ENCODE measurements around the gene ZBP1. TPM values are rescaled to one million over a fixed set of nuclear protein-coding genes. Genes with fewer than 3 reads are reported as not detected.

ZBP1 gene
- polyA plus RNA-seq, 1 of the 3 experiments (the other 2 are of a cell fraction), result not detected

DNA sequence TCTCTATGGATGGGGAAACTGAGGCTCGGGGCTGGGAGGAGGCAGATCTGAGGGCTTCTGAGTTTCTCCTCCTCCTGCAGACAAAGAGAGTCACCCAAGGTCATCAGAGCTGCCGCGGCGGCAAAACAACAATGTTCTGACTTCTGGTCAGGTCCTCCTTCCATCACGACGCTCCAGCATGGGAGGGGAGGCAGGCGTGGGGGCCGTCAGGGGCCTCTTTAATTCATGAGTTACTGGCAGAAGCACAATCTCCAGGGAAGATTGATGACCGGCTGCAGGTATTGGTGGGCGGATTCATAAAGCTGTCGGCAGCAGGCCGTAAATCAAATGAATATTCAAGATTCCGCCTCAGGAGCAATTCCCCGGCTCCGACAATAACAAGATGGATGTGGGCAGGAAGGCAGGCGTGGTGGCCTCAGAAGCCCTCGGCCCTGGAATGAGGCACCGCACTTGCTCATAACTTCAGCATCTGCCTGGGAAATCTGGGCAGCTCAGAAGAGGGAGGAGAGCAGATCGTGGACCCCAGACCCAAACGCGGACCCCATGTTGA is 40.3 kb downstream of the ZBP1 start:
- Histone ChIP-seq H3K79me2 (ENCODE audit: insufficient read depth) (no peaks in the 10 kb centered on the region), H3K9me2 (no peaks in the 10 kb centered on the region), H4K20me1 (ENCODE audit: insufficient read depth) (no peaks in the 10 kb centered on the region), H3K36me3 (replicated peaks in 1 of 2; ENCODE audit: control insufficient read depth in 1 of 2, insufficient read depth in 2 of 2, low read length in 1 of 2) (no peaks in the 10 kb centered on the region), H3K27ac (ENCODE audit: low read depth in 2 of 2, low read length in 1 of 2) (no peak overlapping the region), H2AFZ (ENCODE audit: low read depth) (no peak overlapping the region), H3K27me3 (ENCODE audit: insufficient read depth) (0 out of 2 replicates have a peak, but pooled peaks cover 7% of the 10 kb centered on the region), H3F3A (replicated peaks; ENCODE audit: insufficient read depth) (no peaks in the 10 kb centered on the region), H3K9ac (no peak overlapping the region), H3K4me2 (no peak overlapping the region), H3K4me1 (ENCODE audit: control insufficient read depth in 1 of 2, insufficient read depth in 2 of 2, low read depth in 1 of 2, low read length in 1 of 2) (no peaks in the 10 kb centered on the region; a peak in 1 of 4 replicates), H3K9me3 (no peaks in the 10 kb centered on the region), H3K4me3 (ENCODE audit: low read depth in 2 of 2, low read length in 1 of 2) (no peak overlapping the region)
- WGBS (ENCODE audit: low lambda C conversion rate), result 50% methylated on average over 18 of the region's 21 CpGs
- POLR2A ChIA-PET, result no interaction called here
- TF ChIP-seq EP300 (IDR thresholded peaks at IDR 0.05; ENCODE audit: borderline replicate concordance in 1 of 2, low read depth in 1 of 2, low read length in 1 of 2) (no peak), YY1 (IDR thresholded peaks at IDR 0.05; ENCODE audit: low read depth) (no peak), POLR2AphosphoS5 (IDR thresholded peaks at IDR 0.05; ENCODE audit: low read depth, low read length) (no peak), TCF12 (IDR thresholded peaks at IDR 0.05) (no peak), JUND (IDR thresholded peaks at IDR 0.05) (no peak), GABPA (IDR thresholded peaks at IDR 0.05; ENCODE audit: low read depth) (no peak), RFX5 (IDR thresholded peaks at IDR 0.05; ENCODE audit: low read length) (no peak), CHD2 (IDR thresholded peaks at IDR 0.05; ENCODE audit: low read length, partially characterized antibody) (no peak), SIN3A (IDR thresholded peaks at IDR 0.05; ENCODE audit: borderline replicate concordance, low read depth, low read length) (no peak), FOXM1 (IDR thresholded peaks at IDR 0.05; ENCODE audit: low read depth) (no peak), ELF1 (IDR thresholded peaks at IDR 0.05) (no peak), RCOR1 (IDR thresholded peaks at IDR 0.05; ENCODE audit: low read length) (no peak), RXRA (IDR thresholded peaks at IDR 0.05; ENCODE audit: borderline replicate concordance, low read depth) (no peak)
- TF ChIP-seq, protein P1, sequence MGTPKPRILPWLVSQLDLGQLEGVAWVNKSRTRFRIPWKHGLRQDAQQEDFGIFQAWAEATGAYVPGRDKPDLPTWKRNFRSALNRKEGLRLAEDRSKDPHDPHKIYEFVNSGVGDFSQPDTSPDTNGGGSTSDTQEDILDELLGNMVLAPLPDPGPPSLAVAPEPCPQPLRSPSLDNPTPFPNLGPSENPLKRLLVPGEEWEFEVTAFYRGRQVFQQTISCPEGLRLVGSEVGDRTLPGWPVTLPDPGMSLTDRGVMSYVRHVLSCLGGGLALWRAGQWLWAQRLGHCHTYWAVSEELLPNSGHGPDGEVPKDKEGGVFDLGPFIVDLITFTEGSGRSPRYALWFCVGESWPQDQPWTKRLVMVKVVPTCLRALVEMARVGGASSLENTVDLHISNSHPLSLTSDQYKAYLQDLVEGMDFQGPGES (IDR thresholded peaks at IDR 0.05; ENCODE audit: low read depth, low read length), result no peak
- TF ChIP-seq, protein P2, sequence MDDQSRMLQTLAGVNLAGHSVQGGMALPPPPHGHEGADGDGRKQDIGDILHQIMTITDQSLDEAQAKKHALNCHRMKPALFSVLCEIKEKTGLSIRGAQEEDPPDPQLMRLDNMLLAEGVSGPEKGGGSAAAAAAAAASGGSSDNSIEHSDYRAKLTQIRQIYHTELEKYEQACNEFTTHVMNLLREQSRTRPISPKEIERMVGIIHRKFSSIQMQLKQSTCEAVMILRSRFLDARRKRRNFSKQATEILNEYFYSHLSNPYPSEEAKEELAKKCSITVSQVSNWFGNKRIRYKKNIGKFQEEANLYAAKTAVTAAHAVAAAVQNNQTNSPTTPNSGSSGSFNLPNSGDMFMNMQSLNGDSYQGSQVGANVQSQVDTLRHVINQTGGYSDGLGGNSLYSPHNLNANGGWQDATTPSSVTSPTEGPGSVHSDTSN (IDR thresholded peaks at IDR 0.05), result no peak
- TF ChIP-seq, protein P3, sequence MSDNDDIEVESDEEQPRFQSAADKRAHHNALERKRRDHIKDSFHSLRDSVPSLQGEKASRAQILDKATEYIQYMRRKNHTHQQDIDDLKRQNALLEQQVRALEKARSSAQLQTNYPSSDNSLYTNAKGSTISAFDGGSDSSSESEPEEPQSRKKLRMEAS (IDR thresholded peaks at IDR 0.05; ENCODE audit: low read depth), result no peak
- no peak for DNase-seq
- CTCF ChIA-PET, result interaction anchor here (0.7 to 21.1 kb wide), 4 partner anchors 15 to 630 kb away, joined by 3 to 403 read pairs (median 6); no protein-coding TSS in a partner anchor

DNA sequence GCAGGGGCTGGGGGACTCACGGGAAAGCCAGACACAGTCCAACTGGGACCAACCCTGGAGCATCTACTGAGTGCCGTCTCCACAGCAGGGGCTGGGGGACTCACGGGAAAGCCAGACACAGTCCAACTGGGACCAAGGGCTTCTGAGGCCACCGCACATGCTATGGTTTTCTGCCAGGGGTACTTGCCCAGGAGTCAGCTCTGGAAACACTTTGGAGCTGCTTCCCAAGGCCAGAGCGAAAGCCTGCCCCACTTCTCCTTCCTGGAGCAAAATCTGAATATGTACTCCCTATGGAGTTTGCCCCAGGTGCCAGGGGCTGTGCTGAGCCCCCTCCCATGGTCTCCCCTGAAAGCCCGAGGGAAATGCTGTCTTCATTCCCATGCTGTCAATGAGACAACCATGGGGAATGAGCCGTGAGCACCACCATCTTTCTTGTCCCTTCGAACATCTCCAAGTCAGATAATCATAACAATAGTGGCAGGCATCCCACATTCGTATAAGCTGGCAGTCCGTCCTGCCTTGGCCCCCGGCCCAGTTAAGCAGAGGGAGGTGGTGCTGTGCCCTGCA is 40.8 kb downstream of the ZBP1 start:
- Histone ChIP-seq H4K20me1 (ENCODE audit: insufficient read depth) (no peaks in the 10 kb centered on the region), H3K27ac (ENCODE audit: low read depth in 2 of 2, low read length in 1 of 2) (no peak overlapping the region), H3K9ac (no peak overlapping the region), H3K4me3 (ENCODE audit: low read depth in 2 of 2, low read length in 1 of 2) (no peak overlapping the region), H2AFZ (ENCODE audit: low read depth) (no peak overlapping the region), H3F3A (replicated peaks; ENCODE audit: insufficient read depth) (no peaks in the 10 kb centered on the region), H3K9me2 (no peaks in the 10 kb centered on the region), H3K36me3 (replicated peaks in 1 of 2; ENCODE audit: control insufficient read depth in 1 of 2, insufficient read depth in 2 of 2, low read length in 1 of 2) (no peaks in the 10 kb centered on the region), H3K9me3 (no peaks in the 10 kb centered on the region), H3K4me1 (ENCODE audit: control insufficient read depth in 1 of 2, insufficient read depth in 2 of 2, low read depth in 1 of 2, low read length in 1 of 2) (no peaks in the 10 kb centered on the region; a peak in 1 of 4 replicates), H3K4me2 (no peak overlapping the region), H3K79me2 (ENCODE audit: insufficient read depth) (no peaks in the 10 kb centered on the region), H3K27me3 (ENCODE audit: insufficient read depth) (peaks cover 7% of the 10 kb centered on the region; the same call in 1 of the 2 replicates)
- WGBS (ENCODE audit: low lambda C conversion rate), result 50% methylated on average over 10 of the region's 11 CpGs
- ChIA-PET POLR2A (no interaction called here), CTCF (interaction anchor here (1.5 to 21.1 kb wide), 3 partner anchors 15 to 66 kb away, joined by 3 to 403 read pairs (median 10); no protein-coding TSS in a partner anchor)
- TF ChIP-seq TEAD4 (IDR thresholded peaks at IDR 0.05; ENCODE audit: borderline replicate concordance, insufficient read depth) (no peak), FOXJ3 (CRISPR knock-in tag; IDR thresholded peaks at IDR 0.05) (no peak), FOXM1 (IDR thresholded peaks at IDR 0.05; ENCODE audit: low read depth) (no peak), RFX5 (IDR thresholded peaks at IDR 0.05; ENCODE audit: low read length) (no peak), NRF1 (IDR thresholded peaks at IDR 0.05; ENCODE audit: low read depth, low read length) (no peak), FOSL2 (IDR thresholded peaks at IDR 0.05; ENCODE audit: borderline replicate concordance, low read depth) (no peak), RCOR1 (IDR thresholded peaks at IDR 0.05; ENCODE audit: low read length) (no peak), GABPA (IDR thresholded peaks at IDR 0.05; ENCODE audit: low read depth) (no peak)
- TF ChIP-seq, protein P4, sequence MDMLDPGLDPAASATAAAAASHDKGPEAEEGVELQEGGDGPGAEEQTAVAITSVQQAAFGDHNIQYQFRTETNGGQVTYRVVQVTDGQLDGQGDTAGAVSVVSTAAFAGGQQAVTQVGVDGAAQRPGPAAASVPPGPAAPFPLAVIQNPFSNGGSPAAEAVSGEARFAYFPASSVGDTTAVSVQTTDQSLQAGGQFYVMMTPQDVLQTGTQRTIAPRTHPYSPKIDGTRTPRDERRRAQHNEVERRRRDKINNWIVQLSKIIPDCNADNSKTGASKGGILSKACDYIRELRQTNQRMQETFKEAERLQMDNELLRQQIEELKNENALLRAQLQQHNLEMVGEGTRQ (IDR thresholded peaks at IDR 0.05; ENCODE audit: borderline replicate concordance, low read depth, low read length), result no peak
- TF ChIP-seq, protein P5, sequence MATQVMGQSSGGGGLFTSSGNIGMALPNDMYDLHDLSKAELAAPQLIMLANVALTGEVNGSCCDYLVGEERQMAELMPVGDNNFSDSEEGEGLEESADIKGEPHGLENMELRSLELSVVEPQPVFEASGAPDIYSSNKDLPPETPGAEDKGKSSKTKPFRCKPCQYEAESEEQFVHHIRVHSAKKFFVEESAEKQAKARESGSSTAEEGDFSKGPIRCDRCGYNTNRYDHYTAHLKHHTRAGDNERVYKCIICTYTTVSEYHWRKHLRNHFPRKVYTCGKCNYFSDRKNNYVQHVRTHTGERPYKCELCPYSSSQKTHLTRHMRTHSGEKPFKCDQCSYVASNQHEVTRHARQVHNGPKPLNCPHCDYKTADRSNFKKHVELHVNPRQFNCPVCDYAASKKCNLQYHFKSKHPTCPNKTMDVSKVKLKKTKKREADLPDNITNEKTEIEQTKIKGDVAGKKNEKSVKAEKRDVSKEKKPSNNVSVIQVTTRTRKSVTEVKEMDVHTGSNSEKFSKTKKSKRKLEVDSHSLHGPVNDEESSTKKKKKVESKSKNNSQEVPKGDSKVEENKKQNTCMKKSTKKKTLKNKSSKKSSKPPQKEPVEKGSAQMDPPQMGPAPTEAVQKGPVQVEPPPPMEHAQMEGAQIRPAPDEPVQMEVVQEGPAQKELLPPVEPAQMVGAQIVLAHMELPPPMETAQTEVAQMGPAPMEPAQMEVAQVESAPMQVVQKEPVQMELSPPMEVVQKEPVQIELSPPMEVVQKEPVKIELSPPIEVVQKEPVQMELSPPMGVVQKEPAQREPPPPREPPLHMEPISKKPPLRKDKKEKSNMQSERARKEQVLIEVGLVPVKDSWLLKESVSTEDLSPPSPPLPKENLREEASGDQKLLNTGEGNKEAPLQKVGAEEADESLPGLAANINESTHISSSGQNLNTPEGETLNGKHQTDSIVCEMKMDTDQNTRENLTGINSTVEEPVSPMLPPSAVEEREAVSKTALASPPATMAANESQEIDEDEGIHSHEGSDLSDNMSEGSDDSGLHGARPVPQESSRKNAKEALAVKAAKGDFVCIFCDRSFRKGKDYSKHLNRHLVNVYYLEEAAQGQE (IDR thresholded peaks at IDR 0.05; ENCODE audit: low read depth, low read length), result no peak
- no peak for DNase-seq
